Measurements from ENCODE around the gene SMO.

The SMO gene

DNA sequence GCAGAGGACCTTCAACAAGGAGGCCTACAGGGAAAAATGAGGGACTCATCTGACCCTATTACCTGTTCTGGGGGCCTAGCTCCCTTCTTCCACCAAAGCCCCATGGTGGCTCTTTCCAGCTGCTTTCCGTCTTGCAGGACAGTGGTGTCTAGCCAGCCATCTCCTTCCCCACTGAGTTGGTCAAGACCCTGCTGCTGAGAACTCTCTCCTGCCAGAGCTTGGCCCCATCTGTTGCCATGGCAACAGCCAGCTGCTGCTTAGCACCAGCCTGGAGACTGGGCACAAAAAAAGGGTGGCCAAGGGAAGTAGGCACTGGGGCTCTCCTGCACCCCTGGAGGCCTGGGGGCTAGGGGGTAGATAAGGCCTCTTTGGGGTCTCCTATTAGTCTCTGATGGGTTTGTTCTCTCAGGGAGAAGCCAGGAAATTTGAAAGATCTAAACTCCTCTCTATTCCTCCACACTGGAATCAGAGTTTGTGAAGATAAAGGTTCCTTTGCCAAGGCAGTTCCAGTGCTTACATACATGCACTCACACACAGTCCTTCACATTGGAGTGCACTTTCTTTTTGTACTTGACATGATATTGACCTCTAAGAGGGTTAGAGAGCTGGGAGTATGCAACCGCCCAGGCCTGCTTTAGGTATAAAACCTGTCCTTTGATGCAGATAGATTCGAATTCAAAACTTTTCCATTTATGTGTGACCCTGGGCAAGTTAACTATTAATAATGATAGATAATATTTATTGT is 28.1 kb upstream of the SMO start:
- Mint-ChIP-seq H3K9me3 (no peaks in the 10 kb centered on the region), H3K4me1 (peaks cover 6% of the 10 kb centered on the region), H3K27me3 (ENCODE audit: low read depth) (no peaks in the 10 kb centered on the region), H3K36me3 (ENCODE audit: low read depth) (peaks cover 4% of the 10 kb centered on the region), H3K27ac (peak overlapping the region in 1 of 3 experiments; percentile 72), H3K4me3 (no peak overlapping the region)
- TF ChIP-seq, protein P1, sequence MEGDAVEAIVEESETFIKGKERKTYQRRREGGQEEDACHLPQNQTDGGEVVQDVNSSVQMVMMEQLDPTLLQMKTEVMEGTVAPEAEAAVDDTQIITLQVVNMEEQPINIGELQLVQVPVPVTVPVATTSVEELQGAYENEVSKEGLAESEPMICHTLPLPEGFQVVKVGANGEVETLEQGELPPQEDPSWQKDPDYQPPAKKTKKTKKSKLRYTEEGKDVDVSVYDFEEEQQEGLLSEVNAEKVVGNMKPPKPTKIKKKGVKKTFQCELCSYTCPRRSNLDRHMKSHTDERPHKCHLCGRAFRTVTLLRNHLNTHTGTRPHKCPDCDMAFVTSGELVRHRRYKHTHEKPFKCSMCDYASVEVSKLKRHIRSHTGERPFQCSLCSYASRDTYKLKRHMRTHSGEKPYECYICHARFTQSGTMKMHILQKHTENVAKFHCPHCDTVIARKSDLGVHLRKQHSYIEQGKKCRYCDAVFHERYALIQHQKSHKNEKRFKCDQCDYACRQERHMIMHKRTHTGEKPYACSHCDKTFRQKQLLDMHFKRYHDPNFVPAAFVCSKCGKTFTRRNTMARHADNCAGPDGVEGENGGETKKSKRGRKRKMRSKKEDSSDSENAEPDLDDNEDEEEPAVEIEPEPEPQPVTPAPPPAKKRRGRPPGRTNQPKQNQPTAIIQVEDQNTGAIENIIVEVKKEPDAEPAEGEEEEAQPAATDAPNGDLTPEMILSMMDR (IDR thresholded peaks at IDR 0.05; ENCODE audit: unreplicated experiment in 3 of 3): no peak

DNA sequence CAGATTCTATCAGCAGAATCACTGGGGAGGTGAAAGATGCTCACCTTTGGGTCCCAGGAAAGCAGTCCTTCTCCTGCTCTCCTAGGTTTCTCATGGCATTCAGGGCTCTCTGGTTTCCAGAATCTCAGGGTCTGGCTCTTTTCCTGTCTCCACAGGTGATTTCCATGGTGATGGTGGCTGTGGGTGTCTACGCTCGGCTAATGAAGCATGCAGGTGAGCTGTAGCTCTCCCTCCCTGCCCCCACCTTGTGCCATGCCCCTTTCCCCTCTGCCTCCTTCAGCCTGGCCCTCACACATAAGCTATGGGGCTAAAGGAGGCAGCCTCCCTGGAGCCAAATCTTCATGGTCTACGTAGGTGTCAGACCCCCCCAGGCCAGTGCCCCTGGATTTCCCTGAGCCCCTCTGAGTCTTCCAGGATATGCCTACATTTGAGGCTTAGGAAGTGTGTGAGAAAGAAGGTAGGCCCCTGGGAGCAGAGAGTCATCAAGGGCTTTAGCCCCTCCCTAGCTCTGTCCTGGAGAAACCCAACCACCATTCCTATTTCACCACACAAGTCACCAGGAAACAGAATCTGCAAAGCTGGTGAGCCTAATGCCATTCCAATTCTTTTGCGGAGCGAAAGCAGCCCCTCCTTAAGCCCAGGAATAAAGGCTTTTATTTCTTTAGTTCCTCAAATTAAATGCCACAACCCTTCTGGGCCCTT is 26.8 kb upstream of the SMO start:
- H3K27me3 Mint-ChIP-seq (ENCODE audit: low read depth): no peaks in the 10 kb centered on the region
- peaks cover 5% of the 10 kb centered on the region for H3K36me3 Mint-ChIP-seq (ENCODE audit: low read depth)
- no peaks in the 10 kb centered on the region for H3K9me3 Mint-ChIP-seq
- TF ChIP-seq, protein P1 (IDR thresholded peaks at IDR 0.05; ENCODE audit: unreplicated experiment in 3 of 3): no peak
- peaks cover 6% of the 10 kb centered on the region for H3K4me1 Mint-ChIP-seq
- H3K4me3 Mint-ChIP-seq: no peak overlapping the region
- H3K27ac Mint-ChIP-seq: peak overlapping the region in 2 of 3 experiments; percentile 24 to 60

DNA sequence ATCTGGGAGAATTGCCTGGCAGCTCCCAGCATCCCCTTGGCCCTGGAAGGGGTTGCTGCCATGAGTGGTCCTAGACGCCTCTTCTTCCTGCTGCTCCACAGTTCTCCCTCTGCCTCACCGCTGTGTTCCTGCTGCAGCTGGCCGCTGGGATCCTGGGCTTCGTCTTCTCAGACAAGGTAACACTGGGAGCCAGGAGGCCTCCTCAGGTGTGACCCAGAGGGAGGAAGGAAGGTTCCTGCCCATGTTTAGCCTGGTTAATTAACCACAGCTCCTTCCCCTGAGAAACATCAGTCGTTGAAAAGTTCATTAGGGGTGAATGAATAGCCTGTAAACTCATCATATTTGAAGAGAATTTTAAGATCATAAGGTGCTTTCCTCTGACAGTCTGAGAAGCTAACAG is 25.7 kb upstream of the SMO start:
- Mint-ChIP-seq H3K27me3 (ENCODE audit: low read depth) (peaks cover 3% of the 10 kb centered on the region), H3K36me3 (ENCODE audit: low read depth) (peaks cover 5% of the 10 kb centered on the region), H3K4me3 (no peak overlapping the region), H3K4me1 (peaks cover 6% of the 10 kb centered on the region), H3K27ac (peak overlapping the region in 2 of 3 experiments; percentile 62 to 77), H3K9me3 (no peaks in the 10 kb centered on the region)
- TF ChIP-seq, protein P1 (IDR thresholded peaks at IDR 0.05; ENCODE audit: unreplicated experiment in 3 of 3): no peak

DNA sequence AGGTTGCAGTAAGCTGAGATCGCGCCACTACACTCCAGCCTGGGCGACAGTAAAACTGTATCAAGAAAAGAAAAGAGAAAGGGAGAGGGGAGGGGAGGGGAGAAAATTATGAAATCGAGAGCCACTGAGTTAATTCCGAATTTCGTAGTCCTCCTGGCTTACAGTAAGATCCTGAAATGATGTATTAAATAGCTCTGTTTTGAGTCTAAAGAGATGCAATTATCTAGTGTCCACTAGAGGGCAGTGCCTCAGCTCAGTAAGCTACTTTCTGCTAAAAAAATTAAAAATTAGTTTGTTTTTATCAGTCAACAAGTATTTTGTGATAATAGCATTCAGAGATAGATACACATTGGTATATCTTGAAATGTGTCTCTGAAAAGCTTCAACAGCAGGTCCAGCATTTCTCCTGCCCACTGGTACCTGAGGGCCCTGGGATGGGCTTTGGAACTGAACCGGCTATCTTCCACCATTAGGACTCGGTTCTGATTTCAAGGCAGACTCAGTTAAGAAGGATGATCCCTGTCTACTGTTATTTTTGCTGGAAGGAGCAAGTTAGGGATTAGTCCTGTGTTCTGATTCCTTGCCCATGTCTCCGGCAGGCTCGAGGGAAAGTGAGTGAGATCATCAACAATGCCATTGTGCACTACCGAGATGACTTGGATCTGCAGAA is 24.4 kb upstream of the SMO start:
- TF ChIP-seq, protein P1 (IDR thresholded peaks at IDR 0.05; ENCODE audit: unreplicated experiment in 3 of 3): peak; percentile 80 to 86 (median 85)
- peaks cover 5% of the 10 kb centered on the region for H3K36me3 Mint-ChIP-seq (ENCODE audit: low read depth)
- peak overlapping the region in 1 of 3 experiments; percentile 33 for H3K27ac Mint-ChIP-seq
- no peaks in the 10 kb centered on the region for H3K9me3 Mint-ChIP-seq
- H3K27me3 Mint-ChIP-seq (ENCODE audit: low read depth): peaks cover 9% of the 10 kb centered on the region
- H3K4me3 Mint-ChIP-seq: no peak overlapping the region
- peaks cover 17% of the 10 kb centered on the region for H3K4me1 Mint-ChIP-seq

DNA sequence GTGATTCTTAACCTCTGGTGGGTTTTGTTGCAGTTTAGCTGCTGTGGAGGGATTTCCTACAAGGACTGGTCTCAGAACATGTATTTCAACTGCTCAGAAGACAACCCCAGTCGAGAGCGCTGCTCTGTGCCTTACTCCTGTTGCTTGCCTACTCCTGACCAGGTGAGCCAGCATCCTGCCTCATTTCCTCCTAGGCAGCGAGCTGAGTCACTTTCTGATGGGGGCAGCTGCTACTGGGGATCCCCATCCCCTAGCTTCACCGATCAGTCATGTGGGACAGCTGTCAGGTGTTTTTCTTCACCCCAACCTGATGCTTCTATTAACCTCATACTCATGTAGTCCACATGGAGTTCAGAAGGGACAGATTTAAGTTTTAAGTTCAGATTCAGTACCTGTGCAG is 21.7 kb upstream of the SMO start:
- TF ChIP-seq, protein P1 (IDR thresholded peaks at IDR 0.05; ENCODE audit: unreplicated experiment in 3 of 3): no peak
- Mint-ChIP-seq H3K27me3 (ENCODE audit: low read depth) (peaks cover 9% of the 10 kb centered on the region), H3K36me3 (ENCODE audit: low read depth) (peaks cover 5% of the 10 kb centered on the region), H3K4me1 (peaks cover 27% of the 10 kb centered on the region), H3K27ac (peak overlapping the region in 1 of 3 experiments; percentile 48), H3K9me3 (no peaks in the 10 kb centered on the region), H3K4me3 (no peak overlapping the region)

All from nephron (organoid).